Stromal cell of bone marrow (primary cell): ENCODE data around the gene AHDC1.
A peak's percentile ranks its signal among the peaks of the same experiment; 100 is the strongest.
"Not testable (repeated sequence)": the region's sequence is repeated elsewhere in the genome, so short reads cannot be mapped to it uniquely, and the experiment has no call there.

Source experiments
- DNase-seq: peaks from one replicate; pipeline ENCODE4 v3.0.0-alpha.2; 2012; ENCODE audit warnings: low read depth

Gene AHDC1

DNA sequence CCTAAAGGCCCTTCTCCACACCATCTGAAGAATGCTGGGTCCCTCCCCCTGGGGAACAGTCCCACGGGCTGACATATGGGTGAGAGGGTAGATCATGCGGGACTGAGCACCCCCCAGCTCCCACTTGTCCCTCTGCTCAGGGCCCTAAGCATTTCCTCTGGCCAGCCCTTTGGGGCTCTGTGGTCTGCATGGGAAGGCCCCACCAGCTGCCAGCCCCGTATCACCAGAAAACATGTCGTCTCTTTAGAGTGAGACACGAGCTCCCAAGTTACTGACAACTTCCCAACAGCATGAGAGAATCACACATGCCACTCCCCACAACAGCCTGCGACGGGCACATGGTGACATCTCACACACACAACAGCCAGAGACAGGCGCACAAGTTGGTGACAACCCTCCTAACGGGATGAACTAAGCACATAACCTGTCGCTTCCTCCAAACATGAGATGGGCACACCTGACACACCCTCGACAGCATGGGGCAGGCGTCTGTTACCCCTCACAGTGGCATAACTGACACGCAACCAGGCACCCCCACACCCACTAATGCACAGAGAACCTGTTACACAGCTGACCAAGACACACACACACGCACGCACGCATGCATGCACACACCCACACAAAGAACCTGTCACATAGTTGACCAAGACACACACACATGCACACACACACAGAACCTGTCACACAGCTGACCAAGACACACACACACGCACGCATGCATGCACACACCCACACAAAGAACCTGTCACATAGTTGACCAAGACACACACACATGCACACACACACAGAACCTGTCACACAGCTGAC lies 41.2 kb downstream of the AHDC1 start:
- DNase-seq = no peak

DNA sequence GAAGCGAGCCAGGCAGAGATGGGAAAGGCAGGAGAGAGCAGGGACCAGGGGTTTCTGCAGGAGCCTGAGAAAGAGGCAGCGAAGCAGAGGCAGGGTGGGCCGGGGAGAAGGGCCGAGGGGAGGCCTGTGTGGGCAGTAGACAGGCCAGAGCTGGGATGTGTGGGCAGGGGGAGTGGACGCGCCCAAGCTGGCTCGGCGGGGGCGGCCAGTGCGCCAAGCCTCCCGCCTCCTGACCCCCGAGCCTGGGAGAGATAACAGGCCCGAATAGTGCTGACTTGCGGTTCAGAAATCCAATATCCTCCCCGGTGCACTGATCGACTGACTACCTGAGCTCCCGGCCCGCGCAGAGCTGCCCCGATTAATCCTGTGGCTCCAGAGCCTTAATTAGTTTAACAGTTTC lies 41.9 kb downstream of the AHDC1 start:
- DNase-seq = no peak

DNA sequence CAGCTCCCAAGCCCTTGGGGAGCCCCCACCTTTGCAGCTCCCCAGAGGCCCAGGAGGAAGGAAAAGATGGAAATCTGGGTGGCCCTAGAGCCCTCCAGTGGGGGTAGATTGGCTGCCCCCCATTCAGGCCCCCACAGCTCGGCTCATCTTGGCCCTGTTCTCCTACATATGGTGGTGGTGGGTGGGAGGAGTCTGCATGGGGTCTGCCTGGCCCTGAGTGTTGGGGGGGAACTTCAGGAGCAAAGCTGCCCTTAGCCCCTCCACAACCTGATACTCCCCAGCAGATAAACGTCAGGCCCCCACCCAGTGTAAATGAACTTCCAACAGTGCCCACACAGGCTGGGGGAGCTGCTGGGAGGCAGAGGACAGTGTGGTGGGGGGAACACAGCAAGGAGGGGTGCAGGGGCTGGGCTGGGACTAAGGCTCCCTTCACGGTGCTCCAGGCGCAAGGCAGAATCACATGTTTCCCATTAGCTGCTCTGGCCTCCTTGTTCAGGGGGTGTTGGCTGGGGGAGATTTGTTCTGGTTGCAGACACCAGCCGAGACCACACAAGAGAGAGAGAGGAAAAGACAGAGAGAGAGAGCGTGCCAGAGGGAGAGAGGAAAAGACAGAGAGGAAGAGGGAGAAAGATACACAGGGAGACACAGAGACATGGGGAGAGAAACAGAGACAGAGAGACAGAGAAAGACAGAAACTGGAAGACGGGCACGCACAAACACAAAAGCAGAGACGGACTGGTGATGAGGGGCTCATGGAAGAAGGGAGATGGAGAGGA lies 42.6 kb downstream of the AHDC1 start:
- no peak for DNase-seq

DNA sequence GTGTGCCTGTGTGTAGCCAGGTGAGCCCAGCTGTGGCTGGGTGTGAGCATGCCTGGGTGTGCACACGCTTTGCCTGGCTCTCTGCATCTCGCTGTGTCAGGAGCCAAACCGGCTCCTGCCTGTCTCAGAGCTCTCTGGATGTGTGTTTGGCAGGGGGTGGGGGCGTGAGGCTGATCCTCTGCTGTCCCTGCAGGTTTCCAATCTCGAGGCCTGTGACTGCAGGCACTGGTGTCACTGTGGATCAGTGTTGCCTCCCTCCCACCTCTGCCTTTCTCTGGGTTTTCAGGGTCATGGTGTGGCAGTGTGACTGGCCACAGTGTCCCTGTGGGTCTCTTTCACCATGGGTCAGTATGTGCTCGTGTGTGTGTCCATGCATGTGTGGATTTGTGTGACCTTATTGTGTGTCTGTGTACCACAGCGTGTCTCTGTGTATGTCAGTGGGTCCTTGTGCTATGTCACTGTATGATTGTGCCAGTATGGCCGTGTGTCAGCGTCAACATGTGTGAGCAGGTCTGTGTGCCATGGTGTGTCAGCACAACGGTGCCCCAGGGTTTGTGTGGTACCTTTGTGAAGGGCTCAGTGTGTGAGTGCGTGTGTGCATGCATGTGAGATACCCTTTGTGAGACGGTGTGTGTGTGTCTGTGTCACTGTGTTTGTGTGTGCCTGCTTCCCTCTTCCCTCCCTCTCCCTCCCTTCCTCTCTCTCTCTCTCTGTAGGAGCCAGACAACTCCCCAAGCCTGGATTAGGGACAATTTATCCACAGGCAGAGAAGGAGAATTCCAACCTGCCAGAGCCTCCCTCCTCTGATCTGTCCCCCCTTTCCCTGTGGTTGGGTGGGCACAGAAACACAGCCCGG lies 43.4 kb downstream of the AHDC1 start:
- no peak for DNase-seq

DNA sequence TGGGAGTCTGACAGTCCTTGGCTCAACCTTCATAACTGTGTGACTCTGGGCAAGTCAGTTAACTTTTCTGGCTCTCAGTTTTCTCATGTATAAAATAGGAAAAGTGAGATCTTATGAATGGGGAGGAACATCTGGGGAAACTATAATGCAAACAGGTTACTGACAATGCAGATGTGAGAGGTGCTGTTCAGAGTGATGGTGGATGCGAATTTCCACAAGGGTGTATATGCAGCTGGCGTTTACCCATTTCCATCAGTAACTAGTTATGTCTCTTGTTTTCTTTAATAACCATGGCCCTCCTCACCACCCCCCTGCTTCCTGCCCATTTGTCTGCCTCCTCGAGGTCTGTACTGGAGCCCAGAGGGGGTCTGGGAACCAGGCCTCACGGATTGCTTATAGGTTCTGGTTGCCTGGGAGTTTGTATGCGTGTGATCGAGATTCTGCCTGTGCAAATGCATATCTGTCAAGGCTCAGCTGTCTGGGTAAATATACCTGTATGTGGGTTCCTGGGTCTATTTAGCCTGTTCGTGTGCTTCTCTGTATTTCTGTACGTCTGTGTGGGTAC lies 44.4 kb downstream of the AHDC1 start:
- DNase-seq = no peak

DNA sequence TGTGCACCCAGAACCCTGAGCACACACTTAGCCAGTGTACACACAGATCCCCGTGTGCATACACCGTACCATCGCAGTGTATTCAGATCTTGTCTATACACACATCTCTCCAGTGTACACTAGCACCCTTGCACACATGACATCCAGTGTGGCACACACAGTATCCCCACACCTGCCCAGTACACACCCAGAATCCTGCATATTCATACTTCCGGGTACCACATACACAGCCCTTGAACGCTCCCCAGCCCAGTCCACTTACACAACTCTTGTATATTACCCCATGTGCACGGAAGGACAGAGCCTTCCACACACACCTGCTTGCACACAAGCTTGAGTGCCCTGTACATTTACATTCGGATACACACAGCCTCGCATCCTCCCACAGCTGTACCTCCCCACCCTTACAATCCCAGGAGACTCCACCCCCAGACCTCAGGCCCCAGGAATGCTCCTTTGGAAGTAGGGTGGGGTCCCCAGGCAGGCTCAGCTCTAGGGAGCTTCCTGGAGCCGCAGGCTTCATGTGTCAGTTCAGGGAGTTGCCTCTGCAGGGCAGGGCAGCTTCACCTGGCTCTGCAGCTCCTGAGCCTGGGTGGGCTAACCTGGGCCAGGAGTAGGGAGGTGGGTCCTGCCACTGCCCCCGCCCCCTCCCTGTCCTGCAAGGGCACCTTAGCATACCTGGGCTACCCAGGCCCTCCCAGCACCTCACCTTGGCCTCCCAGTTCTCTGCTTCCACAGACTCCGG lies 46.2 kb downstream of the AHDC1 start:
- DNase-seq = no peak

DNA sequence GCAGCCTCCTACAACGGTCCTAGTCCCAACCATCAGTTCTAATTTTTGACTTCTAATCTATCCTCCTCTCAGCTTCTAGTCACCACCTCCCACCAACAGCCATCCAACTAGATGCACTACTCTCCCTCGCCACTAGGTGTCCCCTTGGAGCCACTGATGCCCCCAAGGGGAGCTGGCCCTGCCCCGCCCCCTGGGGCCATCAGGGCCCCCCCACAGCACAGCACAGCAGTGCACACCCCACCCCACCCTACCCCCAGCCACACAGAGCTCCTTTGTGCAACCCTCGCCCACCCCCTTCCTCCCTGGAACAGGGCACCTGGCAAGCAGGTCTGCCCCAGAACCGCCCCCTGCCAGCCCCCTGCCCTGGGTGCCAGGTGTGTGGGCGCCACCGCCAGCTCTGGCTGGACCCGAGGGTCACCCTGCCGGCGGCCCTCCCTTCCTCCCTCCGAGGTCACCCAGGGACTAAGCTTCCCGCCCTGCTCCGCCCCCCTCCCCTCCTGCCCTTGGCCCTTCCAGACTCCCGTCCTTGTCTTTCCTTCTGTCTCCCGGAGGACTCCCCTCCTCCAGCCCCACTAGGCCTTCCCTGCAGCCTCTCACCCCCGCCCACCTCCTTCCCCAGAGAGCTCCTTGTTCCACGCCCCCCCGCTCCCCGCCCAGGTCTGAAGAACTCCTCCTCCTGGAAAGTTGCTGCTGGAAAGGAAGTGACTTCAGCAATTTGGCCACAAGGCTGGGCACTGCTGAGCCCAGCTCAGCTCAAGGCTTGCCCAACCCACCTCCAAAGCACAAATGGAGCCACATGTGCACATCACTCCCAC lies 47.0 kb downstream of the AHDC1 start:
- peak; percentile 94 for DNase-seq

DNA sequence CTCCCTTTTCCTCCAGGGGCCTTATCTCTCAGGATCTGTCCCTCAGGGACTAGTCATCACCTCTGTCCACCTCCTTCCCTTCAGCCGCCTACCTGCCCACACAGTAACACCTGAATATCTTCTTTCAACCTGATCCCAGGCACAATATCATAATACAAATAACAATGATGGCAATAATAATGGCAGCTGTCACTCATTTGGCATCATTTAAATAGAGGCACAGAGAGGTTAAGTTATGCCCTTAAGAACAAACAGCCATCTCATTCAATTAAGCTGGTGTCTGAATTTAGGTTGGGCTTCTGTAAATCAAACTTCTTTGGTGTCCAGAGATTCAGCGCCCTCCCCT lies 47.5 kb downstream of the AHDC1 start:
- no peak for DNase-seq

DNA sequence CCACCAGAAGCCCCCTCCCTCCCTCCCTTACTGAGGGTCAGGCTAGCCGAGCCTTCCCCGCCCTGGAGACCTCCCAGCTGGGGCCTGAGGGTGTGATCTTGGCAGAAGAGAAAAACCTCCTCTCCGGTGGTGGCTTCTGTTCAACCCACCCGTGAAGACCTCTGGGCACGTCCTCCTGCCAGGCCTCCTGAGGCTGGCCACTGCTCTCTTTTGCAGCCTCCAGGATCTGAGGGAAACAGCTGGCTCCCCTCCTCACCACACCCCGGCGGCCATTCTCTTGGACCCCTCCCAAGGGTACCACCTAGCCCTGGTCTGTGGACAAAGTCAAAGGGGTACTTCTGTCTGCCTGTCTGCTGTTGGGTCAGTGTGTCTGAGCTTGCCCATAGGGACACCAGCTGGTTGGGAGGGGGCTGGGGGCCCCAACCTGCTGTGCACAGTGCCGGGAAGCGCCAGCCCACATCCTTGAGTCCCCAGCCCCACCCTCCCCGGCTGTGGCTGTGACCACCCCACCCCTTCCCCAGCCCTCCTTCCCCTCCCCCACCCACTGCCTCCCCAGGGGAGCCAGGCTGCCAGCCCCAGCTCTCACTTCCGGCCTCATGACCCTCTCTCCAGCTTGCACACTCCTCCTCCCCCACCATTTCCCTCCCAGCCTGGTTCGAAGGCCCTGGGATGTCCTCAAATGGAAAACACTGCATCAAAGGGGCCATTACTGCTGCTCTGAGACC lies 48.1 kb downstream of the AHDC1 start:
- no peak for DNase-seq

DNA sequence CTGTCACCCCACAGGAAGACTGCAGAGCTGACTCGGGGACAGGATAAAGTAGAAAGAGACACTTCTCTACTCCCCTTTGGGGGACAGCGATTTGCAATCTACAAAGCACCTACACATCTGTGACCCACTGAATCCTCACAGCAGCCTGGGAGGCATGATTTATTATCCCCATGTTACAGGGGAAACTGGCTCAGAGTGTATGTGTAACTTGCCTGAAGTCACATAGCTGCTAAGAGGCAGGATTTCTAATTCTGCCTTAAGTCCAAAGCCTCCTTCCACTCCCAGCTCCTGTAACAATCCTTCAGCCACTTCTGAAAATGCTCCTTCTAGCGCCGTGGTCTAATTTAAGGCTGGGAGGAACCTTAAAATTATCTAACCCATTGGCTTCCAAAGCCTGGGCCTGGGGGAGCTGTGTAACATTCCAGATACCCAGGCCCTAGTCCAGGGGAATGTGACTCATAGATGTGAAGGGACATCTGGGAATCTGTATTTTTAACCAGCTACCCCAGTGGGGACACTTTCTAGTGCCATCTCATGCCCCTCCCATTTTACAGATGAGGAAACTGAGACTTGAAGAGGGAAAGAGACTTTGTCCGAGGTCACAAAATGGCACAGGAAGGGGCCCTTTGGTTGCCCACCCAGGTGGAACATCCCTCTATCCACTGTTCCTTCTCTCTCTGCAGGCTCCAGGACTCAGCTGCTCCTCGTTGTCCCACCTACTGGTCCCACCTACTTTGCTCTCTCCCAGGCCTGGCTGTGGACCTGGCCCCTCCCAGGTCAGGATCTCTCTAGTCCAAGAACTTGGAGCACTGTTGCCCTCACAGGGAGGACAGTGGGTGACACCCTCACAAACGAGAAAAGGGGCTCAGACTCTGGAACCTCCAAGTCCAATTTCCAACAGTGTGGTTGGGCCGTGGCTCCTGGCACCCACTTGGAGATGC lies 48.9 kb downstream of the AHDC1 start:
- DNase-seq = no peak

DNA sequence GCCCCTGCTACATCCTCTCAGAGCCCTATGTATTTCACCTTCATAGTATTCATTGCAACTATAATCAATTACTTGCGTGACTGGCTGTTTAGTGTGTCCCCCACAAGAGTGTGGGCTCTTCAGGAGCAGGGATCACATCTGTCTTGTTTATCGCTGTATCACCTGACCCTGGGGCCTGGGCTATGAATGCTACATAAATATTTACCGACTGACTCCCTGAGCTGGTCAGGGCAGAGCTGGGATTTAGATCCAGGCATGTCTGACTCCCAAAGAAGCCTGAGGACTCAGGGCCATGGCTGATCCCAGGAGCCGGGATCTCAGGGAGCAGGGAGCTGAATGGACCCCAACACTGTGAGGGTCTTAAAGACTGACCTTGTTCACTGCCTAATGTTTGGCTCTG lies 49.7 kb downstream of the AHDC1 start:
- DNase-seq = no peak

DNA sequence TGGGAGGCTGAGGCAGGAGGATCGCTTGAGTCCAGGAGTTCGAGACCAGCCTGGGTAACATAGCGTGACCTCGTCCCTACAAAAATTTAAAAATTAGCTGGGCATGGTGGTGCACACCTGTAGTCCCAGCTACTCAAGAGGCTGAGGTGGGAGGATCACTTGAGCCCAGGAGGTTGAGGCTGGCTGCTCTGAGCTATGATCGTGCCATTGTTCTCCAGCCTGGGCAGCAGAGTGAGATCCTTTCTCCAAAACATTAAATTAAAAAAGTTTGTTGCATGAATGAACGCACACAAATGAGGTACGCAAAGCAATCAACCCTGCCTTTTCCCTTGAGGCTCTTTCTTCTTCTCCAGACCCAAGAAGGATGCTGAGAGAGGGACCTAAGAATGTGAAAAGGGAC lies 50.1 kb downstream of the AHDC1 start:
- DNase-seq = not testable (repeated sequence)

DNA sequence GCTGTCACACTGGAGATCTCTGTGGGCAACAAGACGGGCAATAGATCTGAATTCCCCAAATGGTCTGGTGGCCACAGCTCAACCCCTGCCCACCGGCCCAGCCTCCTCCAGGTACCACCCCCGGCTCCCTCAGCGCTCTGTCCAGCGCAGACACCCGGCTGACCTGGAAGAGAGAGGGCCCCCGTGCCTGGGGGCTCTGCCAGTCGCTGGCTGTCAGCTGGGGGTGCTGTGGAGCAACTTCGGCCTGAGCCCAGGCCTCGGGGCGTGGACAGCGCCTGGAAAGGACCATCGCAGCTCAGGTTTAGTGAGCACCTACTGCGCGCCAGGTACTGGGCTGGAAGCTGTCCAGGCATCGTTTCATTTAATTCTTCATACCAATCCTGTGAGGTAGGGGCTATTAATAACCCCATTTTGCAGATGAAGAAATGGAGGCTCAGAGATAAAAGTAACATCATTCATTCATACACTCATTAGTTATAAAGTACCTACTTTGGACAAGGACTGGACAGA lies 51.0 kb downstream of the AHDC1 start:
- DNase-seq = no peak

DNA sequence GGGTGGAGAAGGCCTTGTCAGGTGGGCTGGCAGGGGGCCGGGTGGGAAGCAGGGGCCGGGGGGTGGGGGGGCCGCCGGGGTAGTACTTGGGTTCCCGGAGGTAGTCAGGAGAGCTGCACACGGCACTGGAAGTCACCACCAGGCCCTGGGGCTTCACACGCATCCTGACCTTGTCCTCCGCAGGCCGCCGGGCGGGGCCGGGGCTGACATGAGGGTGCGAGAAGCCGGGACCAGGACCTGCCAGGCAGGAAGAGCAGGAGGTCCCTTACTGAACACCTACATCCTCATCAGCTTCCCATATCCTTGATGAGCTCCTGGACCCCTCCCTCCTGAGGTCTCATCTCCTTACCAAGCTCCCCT lies 52.0 kb downstream of the AHDC1 start:
- no peak for DNase-seq

DNA sequence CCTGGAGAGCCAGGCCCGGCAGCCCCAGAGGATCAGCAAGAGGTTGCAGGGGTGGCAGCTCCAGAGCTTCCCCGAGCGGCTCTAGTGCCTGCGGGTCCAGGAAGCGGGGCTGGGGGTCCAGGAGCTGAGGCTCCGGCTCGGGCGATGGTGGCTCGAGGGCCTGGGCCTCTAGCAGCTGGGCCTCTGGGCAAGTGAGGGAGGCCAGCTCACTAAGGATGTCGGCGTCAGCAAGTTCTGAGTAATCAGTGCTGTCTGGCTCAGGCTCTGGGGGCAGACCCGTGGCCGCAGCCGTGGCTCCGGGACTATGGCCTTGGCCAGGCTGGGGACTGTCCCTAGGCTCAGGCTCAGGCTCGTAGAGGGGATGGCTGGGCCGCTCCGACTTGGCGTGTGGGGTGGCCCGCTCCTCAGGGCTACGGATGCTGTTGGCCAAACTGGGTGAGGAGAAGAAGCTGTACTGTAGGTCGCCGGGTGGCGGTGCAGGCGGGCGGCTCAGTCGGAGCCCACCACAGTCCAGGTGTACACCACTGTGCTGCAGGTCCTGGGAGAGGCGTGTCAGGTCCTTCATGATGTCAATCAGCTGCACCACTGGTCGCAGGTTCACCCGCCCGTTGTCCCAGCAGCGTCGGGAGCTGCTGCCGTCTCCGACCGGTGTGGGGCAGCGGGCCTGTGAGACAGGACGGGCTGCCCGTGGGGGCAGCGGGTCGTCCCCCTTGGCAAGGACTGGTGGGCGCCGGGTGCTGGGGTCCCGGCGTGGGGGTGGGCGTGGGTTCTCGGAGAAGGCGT lies 52.6 kb downstream of the AHDC1 start:
- no peak for DNase-seq

DNA sequence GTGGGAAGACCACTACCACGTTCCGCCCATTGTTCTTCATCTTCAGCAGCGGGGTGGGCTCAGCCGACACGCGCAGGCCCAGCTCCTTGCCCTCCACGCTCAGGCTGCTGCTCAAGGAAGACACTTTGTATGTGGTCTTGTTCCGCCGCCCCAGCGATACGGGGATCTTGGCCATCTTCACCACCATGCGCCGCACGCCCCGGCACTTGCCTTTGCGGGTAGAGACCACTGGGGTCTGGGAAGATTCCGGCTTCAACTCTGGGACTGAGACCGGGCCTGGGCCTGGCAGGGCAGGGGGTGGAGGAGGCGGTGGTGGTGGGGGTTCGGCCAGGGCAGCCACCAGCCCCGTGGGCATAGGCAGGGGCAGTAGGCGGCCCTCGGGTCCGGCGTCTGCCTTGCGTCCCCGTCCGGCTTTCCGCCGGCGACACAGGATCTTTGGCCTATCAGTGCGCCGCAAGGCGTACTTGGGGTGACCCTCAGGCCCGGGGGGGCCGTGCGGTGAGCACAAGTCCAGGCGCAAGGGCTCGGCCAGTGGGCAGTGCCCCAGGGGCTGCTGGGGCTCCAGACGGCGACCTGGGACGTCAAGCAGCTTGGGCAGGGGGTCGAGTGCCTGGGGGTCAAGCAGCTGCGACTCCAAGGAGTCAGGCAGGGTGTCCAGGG lies 53.3 kb downstream of the AHDC1 start:
- DNase-seq = no peak

DNA sequence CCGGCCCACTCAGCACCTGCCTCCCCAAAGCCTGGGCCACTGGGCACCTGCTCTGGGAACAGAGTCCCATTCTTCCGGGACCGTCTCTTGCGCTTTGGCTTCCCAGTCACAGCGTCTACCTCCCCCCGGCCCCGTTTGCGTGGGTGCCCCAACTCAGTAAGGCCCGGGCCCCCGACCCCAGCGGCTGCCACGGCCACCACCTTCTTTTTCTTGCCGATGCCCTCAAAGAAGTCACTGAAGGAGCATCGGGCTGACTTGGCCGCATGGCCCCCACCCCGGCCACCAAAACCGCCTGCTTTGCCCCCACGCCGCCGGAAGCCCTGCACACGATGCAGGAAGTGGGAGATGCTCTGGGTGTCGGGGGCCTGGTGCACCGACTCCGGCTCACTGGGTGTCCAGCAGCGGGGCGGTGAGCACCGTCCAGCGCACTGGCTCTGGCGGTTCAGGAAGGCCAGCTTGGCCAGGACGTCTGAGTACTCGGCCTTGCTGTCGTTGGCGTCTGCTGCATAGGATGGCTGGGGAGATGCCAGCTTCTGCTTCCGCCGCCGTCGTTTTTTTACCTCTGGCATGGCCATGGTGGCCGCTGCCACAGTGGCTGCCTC lies 54.0 kb downstream of the AHDC1 start:
- DNase-seq = no peak
